HepG2 (cell line): ENCODE data around the gene SPCS2. TPM values are rescaled to one million over a fixed set of nuclear protein-coding genes. Genes with fewer than 3 reads are reported as not detected.

Experiments
- AGO2 ChIP-seq: fragments of 200-400 bp; formaldehyde crosslinking; optimal IDR thresholded peaks from 2 replicates; pipeline ENCODE3; 2017; ENCODE audit warnings: mild to moderate bottlenecking, low read depth, low read length, moderate library complexity
- ETV6 ChIP-seq: sonication (generic); formaldehyde crosslinking; conservative IDR thresholded peaks from 2 replicates; pipeline ENCODE4 v1.4.0; 2020; ENCODE audit warnings: missing genetic modification reagents
- HMG20A ChIP-seq: IDR thresholded peaks from 2 replicates; pipeline ENCODE4 v1.6.1; 2016; ENCODE audit warnings: borderline replicate concordance
- KDM6A ChIP-seq: IDR thresholded peaks from 2 replicates; pipeline ENCODE4 v1.6.1; 2016; ENCODE audit warnings: low read depth
- MZF1 ChIP-seq: sonication (generic); formaldehyde crosslinking; IDR thresholded peaks from 2 replicates; pipeline ENCODE4 v1.8.1; 2023; ENCODE audit warnings: mild to moderate bottlenecking, missing genetic modification reagents, borderline replicate concordance
- NFIC ChIP-seq: IDR thresholded peaks from 2 replicates; pipeline ENCODE4 v1.6.1; 2012; ENCODE audit warnings: mild to moderate bottlenecking, low read length, inconsistent platforms
- NFYC ChIP-seq: IDR thresholded peaks from 2 replicates; pipeline ENCODE4 v1.6.1; 2016; ENCODE audit warnings: missing genetic modification reagents, missing compliant biosample characterization
- NR1H2 ChIP-seq: sonication (generic); formaldehyde crosslinking; IDR thresholded peaks from 2 replicates; pipeline ENCODE4 v1.8.1; 2022; ENCODE audit warnings: low read depth, missing genetic modification reagents, borderline replicate concordance
- PHF20 ChIP-seq: sonication (generic); formaldehyde crosslinking; IDR thresholded peaks from 2 replicates; pipeline ENCODE4 v1.5.0; 2020; ENCODE audit warnings: mild to moderate bottlenecking, missing genetic modification reagents
- POLR2G ChIP-seq: fragments of 200-400 bp; formaldehyde crosslinking; IDR thresholded peaks from 2 replicates; pipeline ENCODE4 v1.6.1; 2018; ENCODE audit warnings: mild to moderate bottlenecking, low read depth, low read length, moderate library complexity
- SP5 ChIP-seq: IDR thresholded peaks from 2 replicates; pipeline ENCODE4 v1.6.1; 2016; ENCODE audit warnings: low read depth, borderline replicate concordance
- SUZ12 ChIP-seq: fragments of 150-350 bp; IDR thresholded peaks from 2 replicates; pipeline ENCODE4 v1.6.1; 2014; ENCODE audit warnings: low read depth, low read length
- TBP ChIP-seq: sonication (generic); formaldehyde crosslinking; IDR thresholded peaks from 2 replicates; pipeline ENCODE4 v1.5.0; 2020; ENCODE audit warnings: missing genetic modification reagents
- TCF12 ChIP-seq, 2 experiments: fragments of 450-650 bp in 1 of 2; sonication (generic) in 1 of 2; formaldehyde crosslinking in 1 of 2; IDR thresholded peaks; 2 replicates each; pipeline versions ENCODE4 v1.6.1 to v1.8.0; 2017 to 2022; ENCODE audit warnings: antibody characterized with exemption in 1 of 2, mild to moderate bottlenecking in 1 of 2, missing genetic modification reagents in 1 of 2, moderate library complexity in 1 of 2
- ZBTB20 ChIP-seq: sonication (generic); formaldehyde crosslinking; IDR thresholded peaks from 2 replicates; pipeline ENCODE4 v1.8.1; 2023; ENCODE audit warnings: missing genetic modification reagents, low read depth, mild to moderate bottlenecking, borderline replicate concordance
- ZBTB21 ChIP-seq: sonication (generic); formaldehyde crosslinking; IDR thresholded peaks from 2 replicates; pipeline ENCODE4 v1.4.0; 2020; ENCODE audit warnings: missing genetic modification reagents
- ZNF225 ChIP-seq: sonication (generic); formaldehyde crosslinking; IDR thresholded peaks from 2 replicates; pipeline ENCODE4 v1.4.0; 2020; ENCODE audit warnings: mild to moderate bottlenecking, missing genetic modification reagents
- ZNF569 ChIP-seq: sonication (generic); formaldehyde crosslinking; IDR thresholded peaks from 2 replicates; pipeline ENCODE4 v1.5.0; 2020; ENCODE audit warnings: mild to moderate bottlenecking, missing genetic modification reagents, moderate library complexity, borderline replicate concordance
- ZNF570 ChIP-seq: sonication (generic); formaldehyde crosslinking; IDR thresholded peaks from 2 replicates; pipeline ENCODE4 v1.4.0; 2020; ENCODE audit warnings: mild to moderate bottlenecking, missing genetic modification reagents, borderline replicate concordance
- ZNF616 ChIP-seq: sonication (generic); formaldehyde crosslinking; IDR thresholded peaks from 2 replicates; pipeline ENCODE4 v1.5.0; 2020; ENCODE audit warnings: low read depth, mild to moderate bottlenecking, missing genetic modification reagents
- ZNF720 ChIP-seq: sonication (generic); formaldehyde crosslinking; IDR thresholded peaks from 2 replicates; pipeline ENCODE4 v1.4.0; 2020; ENCODE audit warnings: missing genetic modification reagents
- ZZZ3 ChIP-seq: sonication (generic); formaldehyde crosslinking; IDR thresholded peaks from 2 replicates; pipeline ENCODE4 v1.4.0; 2020; ENCODE audit warnings: missing genetic modification reagents, mild to moderate bottlenecking, borderline replicate concordance
- polyA plus RNA-seq, 8 experiments: library from polyadenylated mRNA; depleted of rRNA in 3 of 8; stranded (reverse) in 7 of 8; unstranded in 1 of 8; fragments of >200 nt; fragmentation: Illumina TruSeq in 4 of 8; extraction: Trizol in 4 of 8; gene quantifications; 2 replicates each; pipeline versions ENCODE4 v1.2.1 to v1.2.3, GENCODE V29; 2011 to 2016; ENCODE audit warnings: low read depth in 4 of 8, missing spikeins in 1 of 8, mixed read lengths in 1 of 8; ENCODE audit not compliant: insufficient read depth in 1 of 8
- total RNA-seq, 5 experiments: library from RNA; depleted of rRNA; stranded (reverse); fragments of >200 nt; fragmentation: Illumina TruSeq; extraction: Trizol; gene quantifications; 2 replicates each; pipeline ENCODE4 v1.2.3, GENCODE V29; 2016; ENCODE audit warnings: low read depth in 1 of 5
- TF ChIP-seq, protein P1 (sequence below): sonication (generic); formaldehyde crosslinking; conservative IDR thresholded peaks from 2 replicates; pipeline ENCODE4 v1.4.0; 2020; ENCODE audit warnings: mild to moderate bottlenecking, missing genetic modification reagents, moderate library complexity
- TF ChIP-seq, protein P2 (sequence below): sonication (generic); formaldehyde crosslinking; IDR thresholded peaks from 2 replicates; pipeline ENCODE4 v1.8.0; 2022; ENCODE audit warnings: missing genetic modification reagents, mild to moderate bottlenecking, borderline replicate concordance
- TF ChIP-seq, protein P3 (sequence below): sonication (generic); formaldehyde crosslinking; IDR thresholded peaks from 2 replicates; pipeline ENCODE4 v1.4.0; 2020; ENCODE audit warnings: missing genetic modification reagents, low read depth, mild to moderate bottlenecking, borderline replicate concordance

SPCS2 gene
- total and polyA plus RNA-seq, 2 of the 13 experiments (the other 11 are each of a cell fraction or from before 2014, with no cell fraction given): 87.3 to 142 TPM

DNA sequence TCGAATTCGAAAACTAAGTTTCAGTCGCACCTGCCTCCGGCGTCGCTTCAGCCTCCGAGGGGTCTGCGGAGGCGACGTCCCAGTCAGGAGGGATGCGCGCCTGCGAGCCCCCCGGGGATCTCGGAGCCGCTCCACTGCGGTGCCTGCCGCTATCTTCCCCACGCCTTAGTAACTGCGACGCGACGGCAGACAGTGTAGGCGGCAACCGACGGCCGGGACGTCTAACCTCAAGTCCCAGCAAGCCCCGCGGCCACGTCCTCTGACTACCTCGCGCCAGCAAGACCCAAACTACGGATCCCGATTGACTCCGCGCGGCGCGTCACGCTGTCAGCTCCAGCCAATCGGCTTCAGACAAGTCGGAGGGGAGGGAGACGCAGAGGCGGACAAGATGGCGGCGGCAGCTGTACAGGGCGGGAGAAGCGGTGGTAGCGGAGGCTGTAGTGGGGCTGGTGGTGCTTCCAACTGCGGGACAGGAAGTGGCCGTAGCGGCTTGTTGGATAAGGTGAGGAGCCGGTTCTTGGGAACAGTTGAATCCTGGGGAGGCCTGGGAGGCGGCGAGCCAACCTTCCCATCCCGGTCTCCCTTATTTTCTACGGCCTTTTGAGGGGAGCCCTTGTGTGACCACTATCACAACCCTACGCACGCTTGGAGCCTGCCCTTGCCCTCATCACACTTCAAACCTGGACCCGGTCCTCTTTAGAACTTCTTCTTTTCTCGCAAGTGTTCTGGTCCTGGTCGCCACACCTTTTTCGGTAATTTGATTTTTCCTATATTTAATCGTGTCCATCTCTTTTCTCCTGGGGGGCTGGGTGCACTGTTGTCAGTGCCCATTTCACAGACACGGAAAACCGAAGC is at the start of gene SPCS2, which contains the start of gene XRRA1 (continued):
- peak; percentile 54 for TF ChIP-seq AGO2
- TF ChIP-seq ZNF720 (CRISPR knock-in tag): no peak
- TF ChIP-seq, protein P1, sequence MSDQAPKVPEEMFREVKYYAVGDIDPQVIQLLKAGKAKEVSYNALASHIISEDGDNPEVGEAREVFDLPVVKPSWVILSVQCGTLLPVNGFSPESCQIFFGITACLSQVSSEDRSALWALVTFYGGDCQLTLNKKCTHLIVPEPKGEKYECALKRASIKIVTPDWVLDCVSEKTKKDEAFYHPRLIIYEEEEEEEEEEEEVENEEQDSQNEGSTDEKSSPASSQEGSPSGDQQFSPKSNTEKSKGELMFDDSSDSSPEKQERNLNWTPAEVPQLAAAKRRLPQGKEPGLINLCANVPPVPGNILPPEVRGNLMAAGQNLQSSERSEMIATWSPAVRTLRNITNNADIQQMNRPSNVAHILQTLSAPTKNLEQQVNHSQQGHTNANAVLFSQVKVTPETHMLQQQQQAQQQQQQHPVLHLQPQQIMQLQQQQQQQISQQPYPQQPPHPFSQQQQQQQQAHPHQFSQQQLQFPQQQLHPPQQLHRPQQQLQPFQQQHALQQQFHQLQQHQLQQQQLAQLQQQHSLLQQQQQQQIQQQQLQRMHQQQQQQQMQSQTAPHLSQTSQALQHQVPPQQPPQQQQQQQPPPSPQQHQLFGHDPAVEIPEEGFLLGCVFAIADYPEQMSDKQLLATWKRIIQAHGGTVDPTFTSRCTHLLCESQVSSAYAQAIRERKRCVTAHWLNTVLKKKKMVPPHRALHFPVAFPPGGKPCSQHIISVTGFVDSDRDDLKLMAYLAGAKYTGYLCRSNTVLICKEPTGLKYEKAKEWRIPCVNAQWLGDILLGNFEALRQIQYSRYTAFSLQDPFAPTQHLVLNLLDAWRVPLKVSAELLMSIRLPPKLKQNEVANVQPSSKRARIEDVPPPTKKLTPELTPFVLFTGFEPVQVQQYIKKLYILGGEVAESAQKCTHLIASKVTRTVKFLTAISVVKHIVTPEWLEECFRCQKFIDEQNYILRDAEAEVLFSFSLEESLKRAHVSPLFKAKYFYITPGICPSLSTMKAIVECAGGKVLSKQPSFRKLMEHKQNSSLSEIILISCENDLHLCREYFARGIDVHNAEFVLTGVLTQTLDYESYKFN (CRISPR knock-in tag): peak; percentile 45; the same call in 1 of the 2 replicates
- no peak for TF ChIP-seq TCF12 (IDR thresholded peaks at IDR 0.05)
- no peak for TF ChIP-seq TCF12 (CRISPR knock-in tag; IDR thresholded peaks at IDR 0.05)
- TF ChIP-seq ZBTB21: no peak
- TF ChIP-seq PHF20 (CRISPR knock-in tag): peak; percentile 90
- TF ChIP-seq ZNF225 (CRISPR knock-in tag): peak; percentile 79; the same call in 1 of the 2 replicates
- no peak for TF ChIP-seq ZNF570 (CRISPR knock-in tag)
- no peak for TF ChIP-seq NFIC
- TF ChIP-seq HMG20A (CRISPR knock-in tag): no peak
- TF ChIP-seq ZNF569 (CRISPR knock-in tag): no peak
- TF ChIP-seq, protein P2, sequence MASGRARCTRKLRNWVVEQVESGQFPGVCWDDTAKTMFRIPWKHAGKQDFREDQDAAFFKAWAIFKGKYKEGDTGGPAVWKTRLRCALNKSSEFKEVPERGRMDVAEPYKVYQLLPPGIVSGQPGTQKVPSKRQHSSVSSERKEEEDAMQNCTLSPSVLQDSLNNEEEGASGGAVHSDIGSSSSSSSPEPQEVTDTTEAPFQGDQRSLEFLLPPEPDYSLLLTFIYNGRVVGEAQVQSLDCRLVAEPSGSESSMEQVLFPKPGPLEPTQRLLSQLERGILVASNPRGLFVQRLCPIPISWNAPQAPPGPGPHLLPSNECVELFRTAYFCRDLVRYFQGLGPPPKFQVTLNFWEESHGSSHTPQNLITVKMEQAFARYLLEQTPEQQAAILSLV (CRISPR knock-in tag): peak; percentile 67; the same call in 1 of the 2 replicates
- peak; percentile 96 for TF ChIP-seq NFYC
- TF ChIP-seq SP5: peak; percentile 33; the same call in 1 of the 2 replicates
- TF ChIP-seq ZZZ3: peak; percentile 77; the same call in 1 of the 2 replicates
- TF ChIP-seq, protein P3, sequence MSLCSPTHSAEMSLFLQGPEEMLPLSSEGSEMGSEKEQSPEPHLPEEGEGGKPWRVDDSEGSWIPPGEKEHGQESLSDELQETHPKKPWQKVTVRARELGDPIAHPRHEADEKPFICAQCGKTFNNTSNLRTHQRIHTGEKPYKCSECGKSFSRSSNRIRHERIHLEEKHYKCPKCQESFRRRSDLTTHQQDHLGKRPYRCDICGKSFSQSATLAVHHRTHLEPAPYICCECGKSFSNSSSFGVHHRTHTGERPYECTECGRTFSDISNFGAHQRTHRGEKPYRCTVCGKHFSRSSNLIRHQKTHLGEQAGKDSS (CRISPR knock-in tag): 0 out of 2 replicates have a peak, but pooled peaks have one; percentile 81
- peak; percentile 79; the same call in 1 of the 2 replicates for TF ChIP-seq ZBTB20 (CRISPR knock-in tag)
- TF ChIP-seq MZF1 (CRISPR knock-in tag): no peak; the same call in 1 of the 2 replicates
- TF ChIP-seq SUZ12: peak; percentile 45
- TF ChIP-seq NR1H2 (CRISPR knock-in tag): no peak
- TF ChIP-seq TBP: no peak; the same call in 1 of the 2 replicates
- no peak; the same call in 1 of the 2 replicates for TF ChIP-seq ZNF616 (CRISPR knock-in tag)
- no peak; the same call in 1 of the 2 replicates for TF ChIP-seq ETV6 (CRISPR knock-in tag)
- TF ChIP-seq POLR2G: peak; percentile 90
- TF ChIP-seq KDM6A (CRISPR knock-in tag): no peak
